Heart right ventricle (tissue), 16 donors: ENCODE results near the gene KRT40. TPM values are rescaled to one million over a fixed set of nuclear protein-coding genes. Genes with fewer than 3 reads are reported as not detected.

ENCODE experiments used
- ATAC-seq, 8 donors: fragments of 200-7000 bp; cut with Tn5 transposase; one replicate each; pipeline ENCODE4 v1.9.1; 2020; ENCODE audit warnings: mild to moderate bottlenecking in 8 of 8, moderate library complexity in 8 of 8, moderate number of reproducible peaks in 1 of 8
- DNase-seq, 2 donors: peaks; one replicate each; pipeline ENCODE4 v3.0.0-alpha.2; 2020
- H3K27ac ChIP-seq, 10 donors: fragments of 200-600 bp; sonication (generic) in 2 of 10; one replicate each; pipeline versions ENCODE4 v1.5.0 to v1.8.0; 2020 to 2022; ENCODE audit warnings: mild to moderate bottlenecking in 3 of 10
- H3K27me3 ChIP-seq, 7 donors: fragments of 200-600 bp; one replicate each; pipeline ENCODE4 v1.8.0; 2021 to 2022; ENCODE audit warnings: mild to moderate bottlenecking in 2 of 7
- H3K36me3 ChIP-seq, 9 donors: fragments of 200-600 bp; sonication (generic) in 1 of 9; one replicate each; pipeline versions ENCODE4 v1.5.0 to v1.8.0; 2020 to 2022; ENCODE audit warnings: mild to moderate bottlenecking in 2 of 9
- H3K4me1 ChIP-seq, 9 donors: fragments of 200-600 bp; sonication (generic) in 1 of 9; one replicate each; pipeline versions ENCODE4 v1.5.0 to v1.8.0; 2020 to 2022; ENCODE audit warnings: mild to moderate bottlenecking in 4 of 9
- H3K4me3 ChIP-seq, 10 donors: fragments of 200-600 bp; sonication (generic) in 2 of 10; one replicate each; pipeline versions ENCODE4 v1.5.0 to v1.8.0; 2020 to 2022; ENCODE audit warnings: mild to moderate bottlenecking in 7 of 10, moderate library complexity in 2 of 10
- H3K9me3 ChIP-seq, 11 donors: fragments of 200-600 bp in 10 of 11; sonication (generic) in 2 of 11; one replicate each; pipeline versions ENCODE4 v1.5.0 to v1.8.0; 2013 to 2022; ENCODE audit warnings: mild to moderate bottlenecking in 2 of 11, control low read depth in 1 of 11, moderate library complexity in 1 of 11
- WGBS, 2 donors: extraction: QIAGEN DNeasy Blood & Tissue Kit; methylation state at CpG; one replicate each; pipeline ENCODE4 v1.1.7; 2013; ENCODE audit warnings: inconsistent platforms in 1 of 2; 5-methylcytosine and 5-hydroxymethylcytosine counted together
- intact Hi-C, 10 donors: fragments of 100-400 bp; cut with DNase I; formaldehyde crosslinking; loops; one replicate each; pipeline versions ENCODE4 v1.11.1 to v1.14.2; 2022
- polyA plus RNA-seq, 2 donors: library from polyadenylated mRNA; stranded (reverse); fragments of 200-250 nt; gene quantifications; one replicate each; pipeline ENCODE4 v1.2.3, GENCODE V29; 2013
- total RNA-seq, 10 donors: library from RNA; stranded (reverse); fragmentation: NEBNext Ultra II Directional in 3 of 10; extraction: Animal tissue kit (Norgen Biotek cat#: 25700) in 3 of 10; gene quantifications; one replicate each; pipeline versions ENCODE4 v1.2.1 to v1.2.4, GENCODE V29; 2021 to 2023
- TF ChIP-seq, protein P1 (sequence below), 9 donors: fragments of 200-600 bp; sonication (generic) in 2 of 9; IDR thresholded peaks; one replicate each; pipeline versions ENCODE4 v1.5.0 to v1.8.0; 2021 to 2022; ENCODE audit warnings: antibody characterized with exemption in 9 of 9, mild to moderate bottlenecking in 5 of 9, moderate library complexity in 1 of 9
- donor health status: Arrhythmogenic right ventricular cardiomyopathy.
- donor health status: ischemic (EF 13 %, LVEDD 7.1; RV severe dilation, severe dysfunction).
- donor health status: healthy with polysubstance abuse.
- donor health status: DM: no; HTN: yes; CAD: no.
- donor health status: DM: no; HTN: no; CAD: no.
- donor health status: ischemic (EF 25% LVEDD 6.9; RV normal size, moderate dysfunction).
- donor health status: ischemic (EF 25% LVEDD 5.7; RV mildly dilated, moderate dysfunction).
- donor health status: healthy.
- donor health status: DM: yes; HTN: yes; CAD: no.
- donor health status: Ischemic cardiomyopathy.
- donor health status: ischemic (EF 35%, LVEDD 5.7; RV mildly dilated, moderate dysfunction).
- donor health status: nonischemic (EF 11% LVEDD 7.7; RV severe dilation, severe dysfunction).
- donor health status: DM: yes; HTN: yes; CAD: no.
- donor health status: PGD.
- donor health status: ischemic (EF 29% LVEDD 5.4; RV normal size, mild dysfunction).
- donor health status: nonischemic (EF 23%, LVEDD 6.1; RV moderate dilation, normal function).

The KRT40 gene
- total and polyA plus RNA-seq, 12 donors = not detected

DNA sequence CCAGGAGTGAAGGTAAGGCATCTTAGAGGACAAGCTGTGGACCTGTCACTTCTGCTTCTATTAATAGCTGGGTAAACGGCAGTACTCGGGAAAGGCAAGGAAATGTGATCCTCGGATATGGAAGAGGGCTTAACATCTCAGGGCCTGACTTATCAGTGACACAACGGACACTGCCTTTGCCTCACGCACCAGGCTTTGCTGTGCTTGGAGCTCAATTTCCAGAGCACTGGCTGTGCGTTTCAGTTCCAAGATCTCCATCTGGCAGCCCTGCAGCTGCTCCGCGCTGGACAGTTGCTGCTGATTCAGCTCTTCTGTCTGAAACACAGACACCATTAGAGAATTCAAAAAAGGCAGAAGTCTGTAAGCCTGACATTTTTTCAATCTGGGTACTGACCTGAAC is 3.5 kb downstream of the KRT40 start:
- no peak overlapping the region for H3K4me3 ChIP-seq
- H3K27ac ChIP-seq = no peak overlapping the region
- peaks cover 0 to 7% (median 0%) of the 10 kb centered on the region in 9 donors for H3K4me1 ChIP-seq
- H3K36me3 ChIP-seq = no peaks in the 10 kb centered on the region
- peaks cover 0 to 50% (median 22%) of the 10 kb centered on the region in 7 donors for H3K27me3 ChIP-seq
- ATAC-seq (peak in 2 of 8 donors; percentile 13 to 55), DNase-seq (no peak)
- WGBS, 2 donors = 9% methylated on average over 8 of the region's 8 CpGs
- TF ChIP-seq, protein P1, sequence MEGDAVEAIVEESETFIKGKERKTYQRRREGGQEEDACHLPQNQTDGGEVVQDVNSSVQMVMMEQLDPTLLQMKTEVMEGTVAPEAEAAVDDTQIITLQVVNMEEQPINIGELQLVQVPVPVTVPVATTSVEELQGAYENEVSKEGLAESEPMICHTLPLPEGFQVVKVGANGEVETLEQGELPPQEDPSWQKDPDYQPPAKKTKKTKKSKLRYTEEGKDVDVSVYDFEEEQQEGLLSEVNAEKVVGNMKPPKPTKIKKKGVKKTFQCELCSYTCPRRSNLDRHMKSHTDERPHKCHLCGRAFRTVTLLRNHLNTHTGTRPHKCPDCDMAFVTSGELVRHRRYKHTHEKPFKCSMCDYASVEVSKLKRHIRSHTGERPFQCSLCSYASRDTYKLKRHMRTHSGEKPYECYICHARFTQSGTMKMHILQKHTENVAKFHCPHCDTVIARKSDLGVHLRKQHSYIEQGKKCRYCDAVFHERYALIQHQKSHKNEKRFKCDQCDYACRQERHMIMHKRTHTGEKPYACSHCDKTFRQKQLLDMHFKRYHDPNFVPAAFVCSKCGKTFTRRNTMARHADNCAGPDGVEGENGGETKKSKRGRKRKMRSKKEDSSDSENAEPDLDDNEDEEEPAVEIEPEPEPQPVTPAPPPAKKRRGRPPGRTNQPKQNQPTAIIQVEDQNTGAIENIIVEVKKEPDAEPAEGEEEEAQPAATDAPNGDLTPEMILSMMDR (IDR thresholded peaks at IDR 0.05) = no peak
- intact Hi-C loops = no loop called here
- H3K9me3 ChIP-seq = no peaks in the 10 kb centered on the region

DNA sequence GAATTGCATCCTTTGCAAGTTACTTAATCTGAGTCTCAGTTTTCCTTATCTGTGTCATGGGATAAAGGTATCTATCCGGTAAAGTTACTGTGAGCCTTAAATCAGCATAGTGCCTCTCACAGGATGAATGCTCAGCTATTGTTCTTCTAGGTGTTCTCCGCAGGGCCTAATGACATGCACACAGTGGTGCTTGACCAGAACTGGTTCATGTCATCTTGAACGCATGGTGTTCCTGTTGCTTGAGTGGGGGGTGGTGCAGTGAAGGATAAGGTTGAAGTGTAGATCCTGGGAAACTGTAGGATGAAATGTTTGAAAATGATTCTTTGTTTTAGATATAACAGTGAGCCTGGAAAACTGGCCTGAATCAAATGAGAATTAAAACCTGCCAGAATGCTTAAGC is 4.0 kb downstream of the KRT40 start:
- DNase-seq (no peak), ATAC-seq (no peak)
- H3K4me3 ChIP-seq = no peak overlapping the region
- no peaks in the 10 kb centered on the region for H3K36me3 ChIP-seq
- WGBS, 2 donors = 50 to 70% methylated on average over 3 of the region's 3 CpGs
- intact Hi-C loops = no loop called here
- H3K27me3 ChIP-seq = peaks cover 0 to 47% (median 22%) of the 10 kb centered on the region in 7 donors
- peaks cover 0 to 7% (median 0%) of the 10 kb centered on the region in 9 donors for H3K4me1 ChIP-seq
- H3K27ac ChIP-seq = no peak overlapping the region
- TF ChIP-seq, protein P1 (IDR thresholded peaks at IDR 0.05) = no peak
- H3K9me3 ChIP-seq = no peaks in the 10 kb centered on the region

DNA sequence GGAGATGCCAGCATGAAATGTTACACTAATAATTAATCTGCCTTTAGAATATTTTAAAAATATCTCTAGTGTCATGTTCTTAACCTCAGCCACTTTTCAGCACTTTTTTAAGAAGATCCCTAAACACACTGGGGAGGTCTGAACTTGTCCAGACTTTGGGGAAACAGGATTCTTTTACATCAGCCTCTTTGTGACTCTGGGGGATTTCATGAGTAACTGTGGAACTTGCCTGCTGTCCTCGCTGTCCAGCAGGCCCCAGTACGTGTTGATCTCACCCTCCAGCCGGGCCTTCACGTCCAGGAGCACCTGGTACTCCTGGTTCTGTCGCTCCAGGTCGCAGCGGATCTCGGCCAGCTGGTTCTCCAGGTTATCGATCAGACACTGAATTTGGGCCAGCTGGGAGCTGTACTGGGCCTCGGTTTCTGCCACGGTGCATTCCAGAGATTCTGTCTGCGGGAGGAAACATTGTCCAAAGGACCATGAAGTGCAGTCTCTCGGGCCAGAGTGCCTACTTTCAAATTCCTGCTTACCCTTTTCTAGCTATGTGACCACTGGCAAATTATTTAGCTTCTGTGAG is 5.5 kb downstream of the KRT40 start:
- ATAC-seq = no peak
- no peak overlapping the region for H3K27ac ChIP-seq
- H3K4me3 ChIP-seq = no peak overlapping the region
- H3K9me3 ChIP-seq = no peaks in the 10 kb centered on the region
- H3K4me1 ChIP-seq = peaks cover 0 to 7% (median 0%) of the 10 kb centered on the region in 9 donors
- H3K27me3 ChIP-seq = peaks cover 0 to 44% (median 14%) of the 10 kb centered on the region in 7 donors
- intact Hi-C loops = no loop called here
- WGBS, 2 donors = 67 to 76% methylated on average over 13 of the region's 13 CpGs
- no peak for DNase-seq
- TF ChIP-seq, protein P1 (IDR thresholded peaks at IDR 0.05) = no peak
- H3K36me3 ChIP-seq = no peaks in the 10 kb centered on the region

DNA sequence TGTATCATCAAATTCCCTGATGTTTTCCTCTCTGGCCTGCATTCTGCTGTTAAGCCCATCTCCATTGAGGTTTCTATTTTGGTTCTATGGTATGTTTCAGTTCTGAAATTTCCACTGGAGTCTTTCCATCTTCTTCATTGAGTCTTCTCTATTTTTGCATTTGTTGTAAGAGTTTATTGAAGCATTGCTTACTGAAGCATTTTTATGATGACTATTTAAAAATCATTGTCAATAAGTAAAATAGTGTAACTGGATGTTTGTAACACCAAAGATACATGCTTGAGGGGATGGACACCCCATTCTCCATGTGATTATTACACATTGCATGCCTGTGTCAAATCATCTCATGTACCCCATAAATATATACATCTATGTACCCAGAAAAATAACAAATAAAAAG is 8.6 kb downstream of the KRT40 start:
- TF ChIP-seq, protein P1 (IDR thresholded peaks at IDR 0.05) = no peak
- no peak overlapping the region for H3K4me3 ChIP-seq
- intact Hi-C loops = no loop called here
- peaks cover 0 to 4% (median 0%) of the 10 kb centered on the region in 11 donors for H3K9me3 ChIP-seq
- no peak for ATAC-seq
- peaks cover 0 to 34% (median 11%) of the 10 kb centered on the region in 7 donors for H3K27me3 ChIP-seq
- no peak overlapping the region for H3K27ac ChIP-seq
- no peak for DNase-seq
- H3K4me1 ChIP-seq = peaks cover 0 to 2% (median 0%) of the 10 kb centered on the region in 9 donors
- H3K36me3 ChIP-seq = no peaks in the 10 kb centered on the region
